Rectal smooth muscle tissue (tissue), 1 donor: ENCODE results near the gene KCTD2.
A peak's percentile ranks its signal among the peaks of the same experiment; 100 is the strongest.
"Not testable (repeated sequence)": the region's sequence is repeated elsewhere in the genome, so short reads cannot be mapped to it uniquely, and the experiment has no call there.

ENCODE experiments used
- H3K27ac ChIP-seq: one replicate; pipeline ENCODE4 v1.7.0; 2013; ENCODE audit warnings: low read depth, low read length, inconsistent platforms
- H3K27me3 ChIP-seq: one replicate; pipeline ENCODE4 v1.7.0; 2013; ENCODE audit warnings: low read length; ENCODE audit not compliant: control insufficient read depth, insufficient read depth
- H3K36me3 ChIP-seq: one replicate; pipeline ENCODE4 v1.7.0; 2013; ENCODE audit warnings: low read length; ENCODE audit not compliant: control insufficient read depth, insufficient read depth
- H3K4me1 ChIP-seq: one replicate; pipeline ENCODE4 v1.7.0; 2013; ENCODE audit warnings: low read length; ENCODE audit not compliant: control insufficient read depth, insufficient read depth
- H3K4me3 ChIP-seq: one replicate; pipeline ENCODE4 v1.7.0; 2013; ENCODE audit warnings: low read length
- H3K9ac ChIP-seq: one replicate; pipeline ENCODE4 v1.7.0; 2013; ENCODE audit warnings: low read length

KCTD2 gene

DNA sequence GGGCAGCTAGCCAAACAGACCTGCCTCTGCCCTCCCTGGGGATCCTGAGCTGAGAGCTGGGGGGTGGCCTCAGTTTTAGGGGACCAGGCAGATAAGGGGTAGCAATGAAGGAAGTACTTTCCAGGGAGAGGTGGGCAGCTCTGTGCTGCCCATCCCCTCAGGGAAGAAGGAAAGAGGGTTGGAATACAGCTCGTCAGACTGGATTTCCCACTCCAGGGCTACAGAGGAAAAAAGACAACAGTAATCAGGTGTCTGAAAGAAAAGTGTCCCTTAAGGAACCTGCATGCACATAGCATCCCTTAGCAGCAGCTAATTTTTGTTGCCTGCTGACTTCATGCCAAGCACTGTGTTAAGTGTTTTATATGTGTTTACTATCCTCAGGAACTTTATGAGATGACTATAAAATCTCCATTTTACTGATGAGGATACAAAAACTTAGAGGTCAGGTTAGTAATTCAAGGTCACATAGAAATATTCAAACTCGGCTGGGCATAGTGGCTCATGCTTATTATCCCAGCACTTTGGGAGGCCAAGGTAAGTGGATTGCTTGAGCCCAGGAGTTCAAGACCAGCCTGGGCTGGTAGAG is 37.8 kb upstream of the KCTD2 start:
- Histone ChIP-seq H3K36me3 (no peaks in the 10 kb centered on the region), H3K4me1 (peaks cover 15% of the 10 kb centered on the region), H3K9ac (no peak overlapping the region), H3K27ac (no peak overlapping the region), H3K27me3 (no peaks in the 10 kb centered on the region), H3K4me3 (no peak overlapping the region)

DNA sequence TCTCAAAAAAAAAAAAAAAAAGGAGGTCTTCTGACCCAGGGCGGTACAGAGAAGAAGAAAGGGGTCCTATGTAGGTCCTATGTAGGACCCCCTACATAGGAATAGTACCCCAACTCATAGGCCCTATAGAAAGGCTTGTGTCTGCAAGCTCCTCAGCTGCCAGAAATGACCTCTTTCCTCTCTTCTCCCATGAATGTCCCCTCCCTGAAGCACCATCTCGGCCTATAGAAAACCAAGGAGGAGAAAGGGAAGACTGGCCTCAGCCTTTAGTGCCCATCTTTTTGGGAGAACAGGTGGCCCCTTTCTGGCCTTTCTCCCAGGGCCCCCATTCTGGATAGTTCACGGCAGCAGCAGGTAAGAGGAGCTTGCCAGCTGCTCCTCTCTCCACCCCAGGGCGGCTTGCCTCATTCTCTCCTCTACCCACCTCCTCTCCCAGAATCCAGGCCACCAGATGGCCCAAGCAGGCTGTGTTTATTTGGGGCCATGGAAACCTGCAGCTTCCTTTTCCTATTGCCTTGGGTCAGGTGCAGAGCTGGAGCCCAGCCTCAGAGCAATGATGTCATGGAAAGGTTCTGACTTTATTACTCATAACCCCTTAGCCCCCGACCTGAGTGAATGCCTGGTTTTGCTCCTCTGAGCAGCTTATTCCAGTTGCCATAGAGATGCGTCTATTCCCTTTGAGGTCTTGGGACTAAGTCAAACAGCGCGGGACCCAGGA is 36.2 kb upstream of the KCTD2 start:
- Histone ChIP-seq H3K36me3 (no peaks in the 10 kb centered on the region), H3K27ac (peak overlapping the region; percentile 92), H3K9ac (no peak overlapping the region), H3K27me3 (no peaks in the 10 kb centered on the region), H3K4me3 (no peak overlapping the region), H3K4me1 (peaks cover 15% of the 10 kb centered on the region)

DNA sequence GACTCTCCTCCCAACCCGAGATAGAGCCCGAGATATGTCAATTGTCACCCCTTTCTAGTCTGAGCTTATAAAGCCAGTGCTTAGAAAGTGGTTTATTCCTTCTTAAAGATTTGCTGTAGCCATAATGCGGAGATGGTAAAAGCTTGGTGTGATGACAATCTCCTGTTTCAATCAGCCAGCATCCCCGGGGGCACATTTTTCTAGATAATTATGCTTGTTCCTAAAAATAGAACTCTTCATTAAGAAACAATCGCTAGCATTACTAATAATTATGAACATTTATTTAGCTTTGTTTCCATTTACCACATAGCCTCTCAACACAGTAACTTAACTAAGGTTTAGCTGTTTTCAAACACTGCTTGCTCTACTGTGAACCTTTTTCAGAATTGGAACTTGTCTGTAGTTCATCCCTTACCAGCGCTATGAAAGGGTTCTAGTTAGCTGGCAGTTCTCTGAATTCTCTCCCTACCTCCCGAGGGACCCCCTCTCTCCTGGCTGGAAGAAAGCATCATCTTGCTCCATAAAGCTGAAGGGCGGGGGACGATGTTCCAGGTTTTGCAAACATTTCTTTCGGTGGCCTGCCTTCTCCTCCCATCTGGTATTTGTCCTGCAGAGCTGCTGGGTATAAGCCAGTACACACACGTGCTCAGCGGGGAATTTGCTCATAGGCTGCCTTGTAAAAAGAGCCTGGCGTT is 35.5 kb upstream of the KCTD2 start:
- peak overlapping the region; percentile 92 for H3K27ac ChIP-seq
- H3K9ac ChIP-seq: no peak overlapping the region
- H3K36me3 ChIP-seq: no peaks in the 10 kb centered on the region
- H3K4me3 ChIP-seq: peak overlapping the region; percentile 75
- H3K4me1 ChIP-seq: peaks cover 15% of the 10 kb centered on the region
- H3K27me3 ChIP-seq: no peaks in the 10 kb centered on the region

DNA sequence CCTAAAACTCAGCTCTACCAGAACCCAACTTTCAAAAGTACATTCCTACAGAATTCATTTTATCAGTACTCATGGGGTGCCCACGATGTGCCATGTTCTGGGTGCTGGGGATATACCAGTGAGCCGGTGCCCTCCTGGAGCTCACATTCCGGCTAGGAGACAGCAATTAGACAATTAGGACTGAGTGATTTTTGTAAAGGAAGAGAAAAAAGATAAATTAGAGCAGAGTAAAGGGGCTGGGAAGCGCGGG is 35.0 kb upstream of the KCTD2 start:
- no peaks in the 10 kb centered on the region for H3K36me3 ChIP-seq
- H3K27ac ChIP-seq: peak overlapping the region; percentile 92
- H3K9ac ChIP-seq: peak overlapping the region; percentile 64
- no peaks in the 10 kb centered on the region for H3K27me3 ChIP-seq
- peaks cover 15% of the 10 kb centered on the region for H3K4me1 ChIP-seq
- H3K4me3 ChIP-seq: peak overlapping the region; percentile 75

DNA sequence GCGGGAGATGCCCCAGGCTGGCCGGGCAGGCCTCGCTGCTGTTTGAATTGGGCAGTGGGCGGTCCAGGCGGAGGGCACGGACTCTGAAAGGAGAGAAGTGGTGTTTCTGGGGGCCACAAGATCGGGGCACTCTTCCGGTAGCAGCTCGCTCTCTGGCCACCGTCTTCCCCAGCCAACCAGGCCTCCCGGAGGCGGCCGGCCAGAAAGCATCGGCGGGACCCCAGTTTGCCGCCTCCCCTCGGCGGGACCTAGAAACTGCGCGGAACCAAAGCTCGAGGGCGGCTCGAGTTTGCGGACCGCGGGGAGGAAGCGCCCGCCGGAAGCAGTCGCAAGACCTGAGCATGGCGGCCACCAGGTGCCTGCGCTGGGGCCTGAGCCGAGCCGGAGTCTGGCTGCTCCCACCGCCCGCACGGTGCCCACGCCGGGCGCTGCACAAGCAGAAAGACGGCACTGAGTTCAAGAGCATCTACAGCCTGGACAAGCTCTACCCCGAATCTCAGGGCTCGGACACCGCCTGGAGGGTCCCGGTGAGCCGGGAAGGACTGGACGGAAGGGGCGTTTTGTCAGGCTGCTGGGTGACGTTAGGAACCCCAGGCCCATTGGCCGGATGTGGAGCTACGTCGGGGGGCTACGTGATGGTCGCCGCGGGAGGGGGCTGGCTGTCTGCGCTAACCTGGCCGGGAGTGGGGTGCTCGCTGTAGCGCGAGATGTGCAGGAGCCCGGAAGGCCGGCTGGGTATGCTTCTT is 34.5 kb upstream of the KCTD2 start, which contains the start of gene MRPL58:
MRPL58 (plus strand) TSS at position 325 of the 746 bp plus-strand sequence; CDS start at position 342, 17 bp downstream.
- peak within 1 kb of the TSS; percentile 92 for H3K27ac ChIP-seq
- no peaks in the 10 kb centered on the region for H3K27me3 ChIP-seq
- H3K9ac ChIP-seq: peak within 1 kb of the TSS; percentile 64
- H3K4me1 ChIP-seq: peaks cover 15% of the 10 kb centered on the region
- H3K36me3 ChIP-seq: no peaks in the 10 kb centered on the region
- peak within 1 kb of the TSS; percentile 75 for H3K4me3 ChIP-seq

DNA sequence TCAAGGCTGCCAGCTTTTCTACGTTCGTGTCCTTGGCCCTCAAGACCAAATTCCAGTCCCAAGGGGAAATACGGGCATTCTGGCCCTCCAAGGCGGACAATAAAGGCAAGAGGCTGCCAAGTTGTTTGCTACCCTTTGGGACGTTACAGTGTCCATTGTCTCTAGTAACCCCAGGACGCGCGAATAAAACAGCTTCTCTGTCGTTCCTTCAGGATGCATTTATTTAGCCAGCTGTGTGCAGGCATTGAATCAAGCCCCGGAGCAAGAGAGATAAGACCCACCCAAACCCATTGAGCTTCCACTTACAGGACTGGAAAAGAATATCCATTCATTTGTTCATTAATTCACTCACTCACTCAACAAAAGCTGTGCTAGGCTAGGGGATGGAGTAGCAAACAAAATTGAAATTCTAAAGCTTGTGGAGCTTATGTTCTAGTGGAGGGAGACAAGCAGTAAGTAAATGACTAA is 33.9 kb upstream of the KCTD2 start:
- peak overlapping the region; percentile 56 for H3K9ac ChIP-seq
- peak overlapping the region; percentile 92 for H3K27ac ChIP-seq
- no peaks in the 10 kb centered on the region for H3K27me3 ChIP-seq
- no peaks in the 10 kb centered on the region for H3K36me3 ChIP-seq
- H3K4me1 ChIP-seq: peaks cover 15% of the 10 kb centered on the region
- H3K4me3 ChIP-seq: peak overlapping the region; percentile 75

DNA sequence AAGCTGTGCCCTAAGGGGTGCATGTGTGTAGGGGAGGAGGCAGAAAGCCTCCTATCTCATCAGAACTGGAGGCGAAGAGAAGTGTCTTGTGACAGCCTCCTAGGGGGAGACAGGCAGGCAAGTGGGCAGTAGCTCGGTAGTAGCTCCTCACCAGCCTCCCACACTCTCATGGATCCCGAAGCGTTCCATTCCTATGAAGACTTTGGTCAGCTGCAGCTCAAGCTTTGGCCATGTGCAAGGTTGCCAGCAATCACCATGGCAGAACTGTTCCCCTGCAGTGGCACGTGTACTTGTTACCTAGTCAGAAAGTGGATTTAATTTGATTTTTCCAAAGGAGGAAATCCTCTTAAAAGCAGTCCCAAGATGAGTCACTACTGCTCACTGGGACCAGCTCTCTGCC is 27.9 kb upstream of the KCTD2 start:
- Histone ChIP-seq H3K4me1 (no peaks in the 10 kb centered on the region), H3K27me3 (no peaks in the 10 kb centered on the region), H3K4me3 (no peak overlapping the region), H3K36me3 (peaks cover 17% of the 10 kb centered on the region), H3K9ac (no peak overlapping the region), H3K27ac (no peak overlapping the region)

DNA sequence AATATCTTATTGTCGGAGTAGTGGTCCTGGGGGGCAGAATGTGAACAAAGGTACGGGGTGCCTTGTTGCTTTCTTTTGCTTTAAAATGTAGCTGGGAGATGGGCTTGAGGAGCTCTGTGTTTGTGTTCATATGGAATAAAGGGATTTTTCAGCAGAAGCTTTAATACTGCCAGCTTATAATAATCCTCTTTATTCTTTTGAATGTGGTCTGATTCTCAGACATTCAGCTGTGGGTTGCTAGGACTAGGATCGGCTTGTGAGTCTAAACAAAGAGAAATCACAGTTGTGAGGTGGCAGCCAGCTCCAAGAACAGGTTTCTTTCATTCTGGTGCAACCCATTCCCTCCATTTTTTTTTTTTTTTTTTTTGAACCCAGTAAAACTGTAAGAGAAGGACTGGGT is 27.3 kb upstream of the KCTD2 start:
- Histone ChIP-seq H3K4me1 (no peaks in the 10 kb centered on the region), H3K9ac (no peak overlapping the region), H3K27me3 (no peaks in the 10 kb centered on the region), H3K27ac (no peak overlapping the region), H3K36me3 (peaks cover 17% of the 10 kb centered on the region), H3K4me3 (no peak overlapping the region)

DNA sequence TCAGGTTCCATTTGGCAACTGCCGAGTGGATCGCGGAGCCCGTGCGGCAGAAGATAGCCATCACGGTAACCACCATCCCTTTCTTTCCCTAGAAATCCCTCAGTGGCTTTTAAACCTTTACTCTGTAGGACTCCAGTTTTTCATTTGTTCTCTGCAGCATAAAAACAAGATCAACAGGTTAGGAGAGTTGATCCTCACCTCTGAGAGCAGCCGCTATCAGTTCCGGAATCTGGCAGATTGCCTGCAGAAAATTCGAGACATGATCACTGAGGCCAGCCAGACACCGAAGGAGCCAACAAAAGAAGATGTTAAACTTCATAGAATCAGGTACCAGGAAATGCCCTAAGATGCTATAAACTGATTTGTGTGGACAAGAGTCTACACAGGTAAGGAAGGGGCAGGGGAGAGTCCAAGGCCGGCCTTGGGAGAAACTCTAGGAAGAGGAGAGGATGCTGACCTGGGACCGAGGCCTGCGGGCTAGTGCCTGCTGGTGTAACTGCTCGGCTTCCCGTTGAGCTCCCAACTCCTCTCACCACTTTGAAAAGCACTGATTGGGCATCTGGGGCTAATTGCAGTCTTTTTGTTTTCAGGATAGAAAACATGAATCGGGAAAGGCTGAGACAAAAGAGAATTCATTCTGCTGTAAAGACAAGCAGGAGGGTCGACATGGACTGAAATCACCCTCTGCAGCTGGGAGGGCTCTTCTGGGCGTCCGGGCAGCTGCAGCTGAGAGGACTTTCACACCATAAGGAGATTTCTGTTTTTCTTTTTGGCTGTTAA is 26.5 kb upstream of the KCTD2 start:
- Histone ChIP-seq H3K4me3 (no peak overlapping the region), H3K27me3 (no peaks in the 10 kb centered on the region), H3K4me1 (no peaks in the 10 kb centered on the region), H3K9ac (no peak overlapping the region), H3K36me3 (peaks cover 17% of the 10 kb centered on the region), H3K27ac (no peak overlapping the region)

DNA sequence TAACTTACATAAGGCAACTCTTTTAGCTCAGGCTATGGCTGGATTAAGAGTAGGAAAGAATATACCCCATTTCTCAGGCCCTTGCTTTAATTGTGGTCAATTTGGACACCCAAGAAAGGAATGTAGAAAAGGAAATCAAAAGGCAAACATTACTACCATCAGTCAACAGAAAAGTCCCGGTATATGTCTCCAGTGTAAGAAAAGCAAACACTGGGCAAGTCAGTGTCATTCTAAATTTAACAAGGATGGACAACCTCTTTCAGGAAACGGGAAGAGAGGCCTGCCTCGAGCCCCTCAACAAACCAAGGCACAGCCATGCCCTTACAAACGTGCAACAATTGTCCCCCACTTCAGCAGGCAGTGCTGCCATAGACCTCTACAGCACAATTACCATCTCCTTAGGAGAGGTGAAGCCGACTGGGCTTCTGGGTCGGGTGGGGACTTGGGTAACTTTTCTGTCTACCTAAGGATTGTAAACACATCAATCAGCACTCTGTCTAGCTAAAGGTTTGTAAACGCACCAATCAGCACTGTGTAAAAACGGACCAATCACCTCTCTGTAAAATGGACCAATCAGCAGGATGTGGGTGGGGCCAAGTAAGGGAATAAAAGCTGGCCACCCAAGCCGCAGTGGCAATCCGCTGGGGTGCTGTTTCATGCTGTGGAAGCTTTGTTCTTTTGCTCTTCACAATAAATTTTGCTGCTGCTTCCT is 22.2 kb upstream of the KCTD2 start:
- Histone ChIP-seq H3K27ac (no peak overlapping the region), H3K4me1 (no peaks in the 10 kb centered on the region), H3K4me3 (no peak overlapping the region), H3K27me3 (no peaks in the 10 kb centered on the region), H3K36me3 (peaks cover 8% of the 10 kb centered on the region), H3K9ac (no peak overlapping the region)

DNA sequence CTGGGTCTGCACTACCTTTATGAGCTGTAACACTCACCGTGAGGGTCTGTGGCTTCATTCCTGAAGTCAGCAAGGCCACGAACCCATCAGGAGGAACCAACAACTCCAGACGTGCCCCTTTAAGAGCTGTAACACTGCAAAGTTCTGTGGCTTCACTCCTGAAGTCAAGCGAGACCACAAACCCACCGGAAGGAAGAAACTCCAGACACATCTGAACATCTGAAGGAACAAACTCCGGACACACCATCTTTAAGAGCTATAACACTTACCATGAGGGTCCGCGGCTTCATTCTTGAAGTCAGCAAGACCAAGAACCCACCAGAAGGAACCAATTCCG is 21.7 kb upstream of the KCTD2 start:
- not testable (repeated sequence) for H3K27ac ChIP-seq, H3K4me3 ChIP-seq, H3K27me3 ChIP-seq, H3K4me1 ChIP-seq, H3K9ac ChIP-seq, H3K36me3 ChIP-seq
